AG04449 (cell line): ENCODE data around the gene FGF14.

Source experiments
- CTCF ChIA-PET: fragments of 350-600 bp; formaldehyde crosslinking; extraction: SDS; loops from one replicate; lab custom pipeline; 2021; ENCODE audit warnings: antibody characterized with exemption; lab: Yijun Ruan, JAX
- POLR2A ChIA-PET: fragments of 400-600, 350-600 bp; formaldehyde crosslinking; extraction: SDS; loops from one replicate; lab custom pipeline; 2020; ENCODE audit warnings: antibody characterized with exemption, inconsistent platforms; lab: Yijun Ruan, JAX
- DNase-seq: peaks from one replicate; pipeline ENCODE4 v3.0.0-alpha.2; 2010; ENCODE audit warnings: low read depth, low spot score
- H3K4me3 ChIP-seq: 2 replicates; pipeline ENCODE4 v1.5.1; 2011; ENCODE audit warnings: low read depth, mild to moderate bottlenecking, control low read depth, low read length
- TF ChIP-seq, protein P1 (sequence below): IDR thresholded peaks from one replicate; pipeline ENCODE4 v1.5.1; 2011; ENCODE audit warnings: mild to moderate bottlenecking, moderate library complexity, low read length, control low read depth, inconsistent platforms; ENCODE audit not compliant: insufficient read depth; ENCODE audit errors: missing control alignments

The FGF14 gene

DNA sequence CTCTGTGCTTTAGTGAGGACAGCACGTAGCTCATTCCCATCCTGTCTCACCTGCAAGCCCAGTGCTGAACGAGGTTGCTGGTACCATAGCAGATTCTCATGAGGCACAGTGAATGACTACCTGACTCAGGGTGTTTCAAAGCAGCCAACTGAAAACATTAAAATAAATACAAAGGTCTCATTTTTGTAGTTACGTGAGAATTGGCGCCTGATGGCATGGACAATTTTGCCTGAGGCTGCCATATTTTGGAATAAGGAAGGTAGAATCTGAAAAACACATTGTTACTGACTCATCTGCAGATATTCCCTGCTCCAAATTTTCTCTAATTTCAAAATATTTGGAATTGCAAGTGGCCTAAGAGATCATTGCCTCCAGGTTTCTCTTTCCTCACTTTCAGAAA, 429.7 kb downstream of the FGF14 start:
- TF ChIP-seq, protein P1, sequence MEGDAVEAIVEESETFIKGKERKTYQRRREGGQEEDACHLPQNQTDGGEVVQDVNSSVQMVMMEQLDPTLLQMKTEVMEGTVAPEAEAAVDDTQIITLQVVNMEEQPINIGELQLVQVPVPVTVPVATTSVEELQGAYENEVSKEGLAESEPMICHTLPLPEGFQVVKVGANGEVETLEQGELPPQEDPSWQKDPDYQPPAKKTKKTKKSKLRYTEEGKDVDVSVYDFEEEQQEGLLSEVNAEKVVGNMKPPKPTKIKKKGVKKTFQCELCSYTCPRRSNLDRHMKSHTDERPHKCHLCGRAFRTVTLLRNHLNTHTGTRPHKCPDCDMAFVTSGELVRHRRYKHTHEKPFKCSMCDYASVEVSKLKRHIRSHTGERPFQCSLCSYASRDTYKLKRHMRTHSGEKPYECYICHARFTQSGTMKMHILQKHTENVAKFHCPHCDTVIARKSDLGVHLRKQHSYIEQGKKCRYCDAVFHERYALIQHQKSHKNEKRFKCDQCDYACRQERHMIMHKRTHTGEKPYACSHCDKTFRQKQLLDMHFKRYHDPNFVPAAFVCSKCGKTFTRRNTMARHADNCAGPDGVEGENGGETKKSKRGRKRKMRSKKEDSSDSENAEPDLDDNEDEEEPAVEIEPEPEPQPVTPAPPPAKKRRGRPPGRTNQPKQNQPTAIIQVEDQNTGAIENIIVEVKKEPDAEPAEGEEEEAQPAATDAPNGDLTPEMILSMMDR, result no peak
- DNase-seq, result no peak
- CTCF ChIA-PET, result no interaction called here
- no peak overlapping the region for H3K4me3 ChIP-seq
- POLR2A ChIA-PET, result no interaction called here

DNA sequence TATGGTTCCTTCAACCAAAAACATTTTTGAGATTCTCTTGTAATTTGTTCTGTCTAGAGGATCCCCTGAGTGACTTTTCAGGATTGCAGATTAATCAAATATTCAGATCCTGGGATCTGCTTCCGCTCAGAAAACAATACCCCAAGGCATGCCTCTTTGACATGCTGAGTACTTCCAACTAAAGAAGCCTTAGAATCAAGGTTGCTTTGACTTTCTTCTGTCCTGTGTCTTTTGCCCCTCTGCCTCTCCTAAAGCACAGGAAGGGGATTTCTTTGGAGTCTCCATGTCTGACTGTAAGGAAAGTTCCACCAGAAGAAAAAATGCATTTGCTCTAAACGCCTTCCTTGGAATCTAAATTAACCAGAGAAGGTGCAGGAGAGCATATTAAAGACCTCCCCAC, 431.5 kb downstream of the FGF14 start:
- POLR2A ChIA-PET, result interaction anchor here (0.7 kb wide), 1 partner anchor 28 kb away, joined by 3 read pairs; no protein-coding TSS in a partner anchor

DNA sequence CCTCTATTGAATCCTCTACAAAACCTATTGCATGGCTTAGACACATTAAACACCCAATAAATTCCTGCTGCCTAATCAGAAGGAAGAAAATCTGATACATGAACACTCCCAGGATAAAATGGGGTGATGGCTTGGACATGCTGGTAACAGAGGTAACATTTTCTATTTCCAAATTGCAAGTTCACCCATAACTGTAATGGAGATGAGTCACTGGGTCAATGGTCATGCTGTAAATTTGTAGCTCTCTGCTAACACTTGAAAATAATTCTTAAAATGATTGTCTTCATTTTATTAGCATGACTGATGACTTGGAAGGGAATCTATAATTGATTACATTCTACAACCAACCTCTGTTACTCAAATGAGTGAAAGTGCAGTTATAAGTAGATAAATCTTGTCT, 434.1 kb downstream of the FGF14 start:
- CTCF ChIA-PET, result no interaction called here
- TF ChIP-seq, protein P1, result no peak
- DNase-seq, result no peak
- POLR2A ChIA-PET, result no interaction called here
- no peak overlapping the region for H3K4me3 ChIP-seq

More for the DNA sequence above, 431.5 kb downstream of the FGF14 start:
- TF ChIP-seq, protein P1, result no peak
- H3K4me3 ChIP-seq, result no peak overlapping the region
- no peak for DNase-seq
- CTCF ChIA-PET, result no interaction called here

DNA sequence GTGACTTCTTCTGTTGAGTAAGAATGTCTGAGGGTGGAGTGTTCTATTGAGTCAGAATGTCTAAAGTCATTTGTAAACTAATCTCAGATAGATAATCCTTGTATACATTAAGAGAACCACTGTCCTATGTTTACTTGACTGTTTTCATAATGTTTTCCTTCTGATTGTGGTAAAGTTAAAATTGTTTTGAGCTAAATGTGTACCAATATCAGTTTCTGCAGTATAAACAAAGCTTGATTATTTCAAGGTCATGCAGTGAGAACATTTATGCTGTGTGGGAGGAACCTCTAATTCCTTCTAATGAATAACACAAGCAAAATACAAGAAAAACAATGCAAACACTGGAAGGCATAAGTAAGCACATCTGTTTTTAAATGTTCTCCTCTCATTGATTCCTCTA, 434.6 kb downstream of the FGF14 start:
- ChIA-PET POLR2A (no interaction called here), CTCF (no interaction called here)
- no peak for DNase-seq
- TF ChIP-seq, protein P1, result no peak
- H3K4me3 ChIP-seq, result no peak overlapping the region

DNA sequence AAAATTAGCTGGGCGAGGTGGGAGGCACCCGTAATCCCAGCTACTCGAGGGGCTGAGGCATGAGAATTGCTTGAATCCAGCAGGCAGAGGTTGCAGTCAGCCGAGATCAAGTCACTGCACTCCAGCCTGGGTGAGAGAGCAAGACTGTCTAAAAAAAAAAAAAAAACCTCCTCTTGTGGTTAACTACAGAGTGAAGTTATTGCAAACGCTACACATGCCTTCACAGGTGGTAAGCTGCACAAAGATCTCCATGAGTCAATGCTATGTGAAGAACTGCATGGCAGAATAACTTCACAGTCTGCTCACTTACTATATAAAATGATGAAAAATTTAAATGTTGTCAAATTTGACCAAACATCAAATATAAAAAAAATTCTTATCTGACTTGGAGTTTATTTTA, 436.8 kb downstream of the FGF14 start:
- ChIA-PET CTCF (no interaction called here), POLR2A (no interaction called here)
- TF ChIP-seq, protein P1, result no peak
- DNase-seq, result no peak
- H3K4me3 ChIP-seq, result no peak overlapping the region

DNA sequence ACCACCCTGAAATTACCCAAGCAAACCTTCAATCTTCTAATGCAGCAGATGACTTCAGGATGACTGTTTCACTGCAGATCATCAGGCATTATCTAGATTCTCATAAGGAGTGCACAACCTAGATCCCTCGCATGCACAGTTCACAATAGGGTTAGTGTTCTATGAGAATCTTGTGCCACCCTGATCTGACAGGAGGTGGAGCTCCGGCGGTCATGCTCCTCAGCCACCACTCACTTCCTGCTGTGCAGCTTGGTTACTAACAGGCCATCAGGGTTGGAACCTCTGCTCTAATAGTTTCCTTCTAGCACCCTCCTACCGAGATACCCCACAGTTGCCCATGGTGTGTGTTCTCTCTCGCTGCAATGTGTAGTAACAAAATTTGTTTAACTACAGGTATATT, 442.8 kb downstream of the FGF14 start:
- POLR2A ChIA-PET, result no interaction called here
- H3K4me3 ChIP-seq, result no peak overlapping the region
- DNase-seq, result no peak
- TF ChIP-seq, protein P1, result no peak
- CTCF ChIA-PET, result no interaction called here
